SK-N-MC (cell line): Measurements from ENCODE around the gene DNAH9.

ENCODE experiments used
- EZH2 ChIP-seq: fragments of 200-600 bp; sonication (generic); IDR thresholded peaks from one replicate; pipeline ENCODE4 v1.6.1; 2017; ENCODE audit warnings: antibody characterized with exemption
- POLR2AphosphoS5 ChIP-seq: IDR thresholded peaks from 2 replicates; pipeline ENCODE4 v1.6.1; 2012; ENCODE audit warnings: mild to moderate bottlenecking, low read depth, low read length, borderline replicate concordance

- no peak for TF ChIP-seq POLR2AphosphoS5
- no peak for TF ChIP-seq EZH2
These were observed 20.7 kb downstream of the DNAH9 start for GRCh38 chr17:11618861-11619566.
